Endometrium (tissue), 2 donors: ENCODE results near the gene ACOX2.

ENCODE experiments used
- FAIRE-seq: peaks from 2 replicates; lab custom pipeline; 2012; peaks lifted over from hg19 to GRCh38; lab: Jason Lieb, UNC
- donor health status: control.
- donor health status: control.

Gene ACOX2

DNA sequence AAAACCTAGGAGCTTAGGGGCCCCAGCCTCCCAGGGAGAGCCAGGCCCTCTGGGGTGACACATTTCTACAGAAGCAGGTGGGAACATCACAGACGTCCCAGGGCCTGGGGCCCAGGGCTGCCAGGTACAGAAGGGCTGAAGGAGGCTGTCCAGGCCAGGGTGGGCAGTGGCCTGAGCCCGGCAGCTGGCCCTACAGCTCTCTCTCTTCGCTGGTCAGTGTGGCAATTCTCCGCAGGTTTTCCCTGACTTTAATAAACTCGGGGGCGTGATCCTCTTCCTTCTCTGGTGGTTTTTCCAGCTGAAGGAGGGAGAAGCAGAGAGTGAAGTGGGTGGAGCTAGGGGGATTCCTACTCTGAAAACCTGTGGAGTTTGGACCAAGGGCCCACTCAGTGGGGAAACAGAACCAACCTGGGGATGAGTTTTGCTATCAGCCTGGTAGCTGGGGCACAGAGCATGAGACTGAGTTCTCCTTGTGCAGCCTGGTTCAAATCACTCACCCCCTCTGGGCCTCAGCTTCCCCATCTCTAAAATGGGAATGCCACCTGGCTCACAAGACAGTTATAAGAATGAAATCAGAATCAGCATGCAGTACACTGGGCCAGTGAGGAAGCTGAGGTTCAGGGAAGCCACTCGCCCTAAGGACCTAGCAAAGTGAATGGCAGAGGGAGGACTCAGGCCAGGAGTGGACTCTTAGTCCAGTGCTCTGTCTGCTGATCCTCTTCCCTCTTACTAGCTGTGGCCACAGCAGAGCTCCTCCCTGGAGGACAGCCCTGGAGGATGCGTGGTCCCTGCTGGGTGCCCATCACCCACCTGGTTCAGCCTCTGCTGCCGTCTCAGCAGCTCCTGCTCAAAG lies 29.6 kb upstream of the ACOX2 start:
- FAIRE-seq, result no peak

- FAIRE-seq, result no peak
Observed at GRCh38 chr3:58565621-58566397, 28.8 kb upstream of the ACOX2 start.

DNA sequence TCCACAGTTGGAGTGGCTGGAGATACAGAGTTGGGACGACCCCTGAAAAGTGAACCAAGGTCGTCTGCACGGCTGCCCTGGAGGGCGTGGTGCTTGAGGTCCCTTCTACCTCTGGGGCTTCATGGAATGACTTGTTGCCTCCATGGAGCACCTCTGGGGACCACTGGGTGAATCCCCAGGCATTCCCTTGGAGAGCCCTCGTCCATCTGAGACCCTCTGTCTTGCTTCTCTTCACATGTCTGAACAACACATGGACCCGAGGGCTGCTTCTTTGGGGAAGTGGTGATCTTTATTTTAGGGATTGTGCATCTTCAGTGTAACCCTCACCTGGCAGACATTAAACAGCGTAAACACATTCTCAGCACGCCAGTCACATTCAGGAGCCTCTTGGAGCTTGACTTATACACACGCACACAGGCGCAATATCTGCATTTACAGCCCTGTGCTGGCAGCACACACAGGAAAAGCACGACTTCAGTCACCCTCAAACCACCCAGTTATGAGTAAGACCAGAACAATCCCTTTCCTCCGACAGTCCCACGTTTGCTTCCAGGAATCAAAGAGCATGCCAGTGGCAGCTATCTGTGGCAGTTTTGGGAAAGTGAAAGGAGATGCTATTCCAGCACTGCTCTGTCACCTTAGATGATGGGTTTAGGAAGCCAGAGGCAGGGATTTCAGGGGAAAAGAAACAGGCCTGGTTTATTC lies 27.6 kb upstream of the ACOX2 start:
- no peak for FAIRE-seq

- FAIRE-seq, result no peak
Observed at GRCh38 chr3:58564054-58564453, 27.1 kb upstream of the ACOX2 start.

DNA sequence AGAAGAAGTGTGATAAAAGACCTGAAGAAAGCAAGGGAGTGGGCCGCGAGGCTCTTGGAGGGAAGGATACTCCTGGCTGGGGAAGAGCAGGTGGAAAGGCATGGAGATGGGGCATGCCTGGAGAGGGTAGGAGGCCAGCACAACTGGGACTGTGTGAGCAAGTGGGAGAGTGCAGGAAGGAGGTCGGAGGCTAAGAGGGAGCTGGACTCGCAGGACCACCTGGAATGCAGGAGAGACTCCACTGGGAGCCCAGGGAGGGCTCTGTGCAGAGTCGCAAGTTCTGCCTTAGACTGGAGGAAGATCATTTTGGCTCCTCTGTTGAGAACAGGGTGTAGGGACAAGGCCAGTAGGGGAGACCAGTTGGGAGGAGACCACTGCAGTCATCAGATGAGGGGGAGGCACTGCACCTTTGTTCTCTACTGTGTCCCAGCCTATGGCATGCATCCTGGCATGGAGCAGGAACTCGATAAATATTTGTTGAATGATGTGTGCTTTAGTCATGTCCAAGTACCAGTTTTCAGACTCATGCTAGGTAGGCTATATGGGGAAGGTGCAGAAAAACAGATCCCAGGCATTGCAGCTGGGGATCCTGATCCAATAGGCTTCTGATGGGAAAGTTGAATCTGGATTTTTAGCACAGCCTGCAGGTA lies 26.5 kb upstream of the ACOX2 start:
- no peak for FAIRE-seq

DNA sequence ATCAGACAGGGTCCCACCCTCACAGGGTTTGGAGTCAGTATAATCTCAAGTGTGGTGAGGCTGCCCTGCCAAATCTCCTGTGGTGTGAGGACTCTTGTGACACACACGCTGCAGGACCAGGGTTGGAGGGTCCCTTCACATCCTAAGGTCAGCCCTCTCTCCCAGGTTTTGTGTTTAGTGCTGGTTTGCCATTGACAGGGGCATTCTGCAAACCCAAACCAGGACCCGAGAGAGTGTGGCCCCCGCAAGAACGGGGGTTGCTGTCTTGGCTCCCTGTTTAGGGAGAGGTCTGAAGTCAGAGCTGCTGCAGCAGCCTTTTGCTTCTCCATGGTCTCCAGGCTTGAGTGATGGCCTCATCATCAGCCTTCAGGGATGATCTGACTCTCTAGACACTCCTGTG lies 25.5 kb upstream of the ACOX2 start:
- FAIRE-seq, result no peak

DNA sequence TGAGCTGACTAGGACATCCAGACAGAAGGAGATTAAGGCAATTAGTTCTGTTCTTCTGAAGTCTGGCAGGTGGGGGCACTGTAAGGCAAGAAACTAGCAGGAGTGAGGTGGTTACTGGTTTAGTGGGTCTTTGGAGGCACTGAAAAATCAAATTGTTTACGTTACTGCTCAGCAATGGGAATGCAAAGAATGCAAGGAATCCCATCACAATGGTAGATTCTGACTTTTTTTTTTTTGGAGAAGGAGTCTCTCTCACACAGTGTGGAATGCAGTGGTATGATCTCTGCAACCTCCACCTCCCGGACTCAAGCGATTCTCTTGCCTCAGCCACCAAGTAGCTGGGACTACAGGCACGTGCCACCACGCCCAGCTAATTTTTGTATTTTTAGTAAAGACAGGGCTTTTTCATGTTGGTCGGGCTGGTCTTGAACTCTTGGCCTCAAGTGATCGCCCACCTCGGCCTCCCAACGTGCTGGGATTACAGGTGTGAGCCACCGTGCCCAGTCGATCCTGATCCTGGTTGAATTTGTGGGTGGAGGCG lies 23.9 kb upstream of the ACOX2 start:
- FAIRE-seq, result peak; percentile 62

DNA sequence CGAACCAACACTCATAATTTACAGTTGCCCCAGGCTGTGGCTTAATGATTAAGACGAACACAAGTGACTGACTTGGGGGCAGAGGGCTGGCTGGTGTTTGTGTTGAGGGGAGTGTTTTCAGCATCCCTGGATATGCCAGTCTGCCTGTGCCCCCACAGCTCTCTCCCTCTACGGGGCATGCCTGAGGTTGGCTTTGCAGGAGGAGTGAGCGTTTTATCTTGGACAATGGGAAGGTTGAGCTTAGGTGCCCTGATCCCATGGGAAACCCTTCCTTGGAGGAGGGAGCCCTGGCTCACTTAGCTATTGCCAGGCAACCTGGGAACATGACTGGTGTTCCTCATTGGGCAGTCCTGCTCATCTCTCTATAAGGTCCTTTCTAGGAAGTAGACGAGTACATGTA lies 22.6 kb upstream of the ACOX2 start:
- FAIRE-seq, result no peak

- FAIRE-seq, result no peak
Observed at GRCh38 chr3:58557491-58557890, 20.5 kb upstream of the ACOX2 start.

DNA sequence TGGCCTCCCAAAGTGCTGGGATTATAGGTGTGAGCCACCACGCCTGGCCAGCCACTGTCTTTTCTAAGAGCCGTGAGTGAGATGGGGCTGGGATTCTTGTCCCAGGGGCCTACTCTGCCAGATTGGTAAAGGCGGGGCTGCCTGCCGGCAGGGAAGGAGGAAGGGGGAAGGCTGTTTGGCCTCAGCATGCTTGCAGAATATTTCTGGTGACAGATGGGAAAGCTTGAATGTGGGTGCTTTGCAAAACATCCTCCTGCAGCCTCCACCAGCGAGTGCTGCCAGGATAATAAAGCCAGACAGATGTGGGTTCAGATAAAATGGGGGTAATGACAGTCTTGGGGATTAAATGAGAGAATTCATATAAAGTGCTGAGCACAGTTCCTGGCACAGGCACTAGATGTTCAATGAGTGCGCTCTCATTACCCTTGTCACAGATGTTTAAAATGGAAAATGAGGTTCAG lies 19.8 kb upstream of the ACOX2 start:
- FAIRE-seq, result no peak

DNA sequence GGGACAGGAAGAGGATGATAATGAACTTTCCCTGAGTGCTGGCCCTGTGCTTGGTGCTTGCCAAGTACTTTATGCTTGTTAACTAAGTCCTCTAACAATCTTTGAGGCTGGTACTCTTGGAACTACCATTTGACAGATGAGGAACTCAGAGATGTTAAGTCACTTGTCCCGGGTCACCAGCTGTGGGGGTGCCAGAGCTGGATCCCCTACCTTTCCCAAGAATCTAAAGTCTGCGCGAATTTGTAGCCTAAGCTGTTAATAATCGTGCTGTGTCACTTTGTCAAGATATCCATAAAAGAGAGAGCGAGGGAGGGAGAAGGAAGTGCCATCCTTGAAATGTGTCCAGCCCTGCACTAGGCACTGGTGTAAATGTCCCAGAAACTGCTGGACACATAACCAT lies 19.0 kb upstream of the ACOX2 start:
- FAIRE-seq, result no peak

DNA sequence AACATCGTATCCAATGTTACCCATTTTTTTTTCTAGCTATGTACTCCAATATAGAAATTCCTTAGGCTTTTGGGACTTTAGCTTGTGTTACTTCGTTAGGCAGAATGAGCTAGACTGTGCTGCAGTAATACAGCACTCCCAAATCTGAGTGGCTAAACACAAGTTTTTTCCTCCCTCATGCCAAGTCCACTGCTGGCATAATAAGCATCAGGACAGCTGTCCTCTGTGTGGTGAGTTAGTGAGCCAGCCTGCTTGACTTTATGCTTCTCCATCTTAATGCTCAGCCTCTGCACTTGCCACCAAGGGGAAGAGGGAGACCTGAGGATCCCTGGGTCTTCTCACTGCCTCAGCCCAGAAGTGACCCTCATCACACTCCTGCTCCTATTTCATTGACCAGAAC lies 18.2 kb upstream of the ACOX2 start:
- FAIRE-seq, result no peak

DNA sequence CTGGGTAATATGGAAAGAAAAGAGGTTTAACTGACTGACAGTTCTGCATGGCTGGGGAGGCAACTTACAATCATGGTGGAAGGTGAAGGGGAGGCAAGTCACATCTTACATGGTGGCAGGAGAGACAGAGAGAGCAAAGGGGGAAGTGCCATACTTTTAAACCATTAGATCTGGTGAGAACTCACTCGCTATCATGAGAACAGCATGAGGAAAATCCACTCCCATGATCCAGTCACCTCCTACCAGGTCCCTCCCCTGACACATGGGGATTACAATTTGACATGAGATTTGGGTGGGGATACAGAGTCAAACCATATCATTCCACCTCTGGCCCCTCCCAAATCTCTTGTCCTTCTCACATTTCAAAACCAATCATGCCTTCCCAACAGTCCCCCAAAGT lies 16.0 kb upstream of the ACOX2 start:
- FAIRE-seq, result no peak

DNA sequence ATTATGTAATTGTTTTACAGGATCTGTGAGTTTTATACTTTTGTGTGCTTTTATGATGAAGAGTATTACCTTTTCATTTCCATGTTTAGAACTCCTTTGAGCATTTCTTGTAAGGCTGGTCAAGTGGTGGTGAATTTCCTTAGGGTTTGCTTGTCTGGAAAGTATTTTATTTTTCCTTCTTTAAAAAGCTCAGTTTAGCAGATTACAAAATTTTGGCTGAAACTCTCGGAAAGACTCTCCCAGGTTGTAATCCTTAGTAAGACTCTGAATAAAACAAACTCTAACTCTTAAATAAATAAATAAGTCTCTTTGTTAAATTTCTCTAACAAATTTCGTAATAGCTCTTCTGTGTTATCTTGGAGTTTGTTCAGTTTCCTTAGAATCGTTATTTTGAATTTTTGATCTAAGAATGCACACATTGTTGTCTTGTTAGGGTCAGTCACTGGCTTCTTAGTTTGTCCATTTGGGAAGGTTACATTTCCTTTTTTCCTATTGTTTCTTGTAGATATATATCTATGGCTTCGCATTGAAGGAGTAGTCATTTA lies 14.7 kb upstream of the ACOX2 start:
- FAIRE-seq, result no peak

- peak; percentile 84 for FAIRE-seq
Observed at GRCh38 chr3:58544541-58544940, 7.6 kb upstream of the ACOX2 start.

- FAIRE-seq, result no peak
Observed at GRCh38 chr3:58540176-58540858, 3.3 kb upstream of the ACOX2 start.

DNA sequence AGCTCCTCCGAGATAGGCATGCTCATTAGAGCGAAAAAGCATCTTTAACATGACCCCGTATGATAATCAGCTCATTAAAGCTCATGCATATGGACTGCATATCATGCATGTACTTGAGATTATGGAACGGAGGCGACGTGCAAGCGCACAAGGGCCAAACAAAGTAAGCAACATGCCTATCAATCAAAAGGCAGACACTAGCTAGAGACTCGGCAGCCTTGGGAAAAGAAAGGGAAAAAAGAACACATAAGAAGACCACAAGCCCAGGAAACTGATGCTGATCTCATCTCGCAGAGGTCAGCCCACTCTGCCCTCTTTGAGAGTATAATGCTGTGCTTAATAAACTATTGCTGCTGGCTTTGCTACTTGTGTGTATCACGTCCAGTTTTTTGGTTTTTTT lies 2.6 kb upstream of the ACOX2 start:
- no peak for FAIRE-seq

DNA sequence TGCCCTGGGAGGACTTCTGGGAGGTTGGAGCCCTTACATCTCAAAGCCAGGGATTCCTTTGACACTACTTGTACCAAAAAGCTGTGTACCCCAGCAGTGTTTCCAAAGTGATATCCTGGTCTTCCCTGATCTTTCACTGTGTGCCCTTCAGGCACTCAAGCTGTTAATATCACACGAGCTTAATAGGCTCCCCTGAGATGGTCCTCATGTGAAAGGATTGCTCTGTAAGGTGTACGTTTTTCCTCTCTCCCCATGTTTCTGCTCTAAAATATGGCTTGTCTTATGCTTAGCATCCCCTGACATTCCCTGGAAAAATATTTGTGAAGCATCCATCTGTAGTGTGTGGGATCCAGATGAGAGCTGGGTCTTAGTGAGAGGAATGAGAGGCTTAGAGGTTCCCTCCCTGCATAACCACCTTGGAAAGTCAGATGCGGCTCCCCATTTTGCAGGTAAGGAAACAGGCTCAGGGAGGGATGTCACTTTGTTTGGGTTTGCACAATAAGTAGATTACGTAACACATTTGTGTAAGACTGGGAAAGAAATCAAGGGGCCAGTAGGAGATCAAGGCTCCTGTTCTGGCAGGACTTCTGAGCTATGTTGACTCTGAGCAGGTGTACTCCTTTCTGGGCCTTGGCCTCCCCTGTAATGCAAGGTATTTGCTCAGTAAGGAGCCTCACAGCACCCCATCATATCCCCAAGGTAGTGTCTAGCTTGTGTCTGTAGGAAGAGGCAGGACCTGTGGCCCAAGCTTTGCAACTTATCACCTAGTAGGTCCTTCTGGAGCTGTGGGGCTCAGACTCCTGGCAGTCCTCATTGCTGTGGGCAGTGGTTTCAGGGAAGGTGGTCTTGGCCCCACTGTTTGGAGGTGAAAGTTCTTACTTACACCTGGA lies 667 bp upstream of the ACOX2 start:
- FAIRE-seq, result no peak

- FAIRE-seq, result no peak
Observed at GRCh38 chr3:58535531-58536500, 1.2 kb downstream of the ACOX2 start.
